Activated T-cell treated with anti-CD3 and anti-CD28 coated beads, Interleukin-2, amount 50 U/mL, for 48 hours (primary cell): ENCODE results near the gene NNMT.

Experiments
- DNase-seq, 2 experiments: peaks; one replicate each; pipeline ENCODE4 v3.0.0-alpha.2; 2020

NNMT gene

DNA sequence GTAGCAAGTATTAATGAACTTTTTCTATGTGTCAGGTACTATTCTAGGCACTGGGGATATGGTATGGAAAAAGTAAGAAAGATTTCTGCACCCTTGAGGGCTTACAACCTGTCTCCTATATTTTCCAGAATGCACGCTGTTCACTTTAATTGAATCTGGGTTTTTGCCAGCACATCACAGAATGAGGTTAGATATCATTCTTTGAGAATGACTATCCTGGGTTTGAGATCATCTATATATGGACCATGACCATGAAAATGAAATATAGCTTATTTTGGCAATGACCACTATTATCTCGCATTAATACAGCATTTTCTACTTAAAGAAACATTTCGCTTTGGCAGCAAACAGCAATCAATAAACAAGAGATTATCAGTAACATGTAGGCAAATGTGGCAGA is 57.2 kb downstream of the NNMT start:
- no peak for DNase-seq

DNA sequence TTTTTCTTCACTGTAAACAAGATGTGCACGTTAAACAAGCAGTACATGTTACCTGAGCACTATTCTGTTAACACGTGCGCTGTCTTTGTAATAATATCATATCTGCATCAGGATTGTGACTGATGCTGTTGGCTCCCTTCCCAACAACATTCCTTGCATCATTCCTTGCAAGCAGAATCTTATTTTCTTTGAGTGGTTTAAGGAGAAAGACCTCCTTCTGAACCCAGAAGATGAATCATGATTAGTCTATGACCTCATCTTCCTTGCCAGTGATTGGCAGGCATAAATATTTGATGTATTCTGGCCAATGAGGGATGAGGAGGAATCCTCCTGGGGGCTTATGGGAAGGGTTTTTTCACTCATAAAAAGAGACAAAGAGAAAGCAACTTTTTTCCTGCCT is 57.9 kb downstream of the NNMT start:
- DNase-seq, result no peak

DNA sequence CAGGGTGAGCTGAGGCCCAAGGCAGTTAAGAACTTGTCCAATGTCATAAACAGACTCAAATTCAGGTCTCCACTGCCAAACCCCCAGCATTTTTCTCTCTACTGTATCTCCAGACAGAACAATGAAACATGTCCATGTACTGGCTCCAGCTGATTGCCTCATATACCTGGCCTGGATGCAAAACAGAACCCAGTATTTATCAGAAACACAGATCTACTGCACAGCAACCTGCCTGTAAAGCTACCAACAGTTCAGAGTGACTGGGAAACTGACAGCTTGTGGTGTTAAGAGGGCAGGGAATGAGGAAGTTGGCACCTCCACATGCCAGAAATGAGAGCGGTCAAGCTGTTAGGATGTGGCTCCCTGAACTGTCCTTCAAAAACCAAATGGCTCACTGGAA is 62.5 kb downstream of the NNMT start:
- DNase-seq, result no peak

DNA sequence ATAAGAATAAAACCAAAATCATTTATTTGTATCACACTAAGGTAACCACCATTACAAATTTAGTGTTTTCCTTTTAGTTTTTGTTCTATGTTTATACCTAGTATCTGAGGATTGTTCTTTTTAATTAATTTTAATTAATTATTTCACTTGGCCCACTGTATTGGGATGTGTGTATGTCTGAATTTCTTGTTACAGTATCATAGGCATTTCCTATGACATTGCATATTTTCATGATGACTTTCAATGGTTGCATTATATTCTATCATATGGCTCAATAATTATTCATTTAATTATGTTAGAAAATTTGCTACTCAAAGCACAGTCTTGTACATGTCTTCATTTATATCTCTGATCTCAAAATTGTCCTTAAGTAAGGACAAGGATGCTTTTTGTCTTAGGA is 63.1 kb downstream of the NNMT start:
- DNase-seq, result no peak

DNA sequence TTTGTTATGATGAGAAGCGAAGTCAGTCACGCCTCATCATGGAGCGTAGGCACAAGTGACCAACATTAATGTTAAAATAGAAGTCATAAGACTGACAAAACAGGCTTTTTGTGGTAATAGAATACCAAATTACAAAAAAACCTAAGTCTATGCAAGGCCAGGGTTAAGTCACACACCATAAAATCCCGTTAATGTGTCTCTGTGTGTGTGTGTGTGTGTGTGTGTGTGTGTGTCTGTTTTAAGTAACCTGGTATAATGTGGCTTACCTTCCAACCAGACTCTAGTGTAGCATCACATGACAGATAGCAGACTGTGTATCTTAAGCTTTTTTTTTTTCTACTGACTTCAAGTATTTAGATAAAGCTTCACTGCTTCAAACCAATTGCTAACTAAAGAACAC is 66.1 kb downstream of the NNMT start:
- no peak for DNase-seq

DNA sequence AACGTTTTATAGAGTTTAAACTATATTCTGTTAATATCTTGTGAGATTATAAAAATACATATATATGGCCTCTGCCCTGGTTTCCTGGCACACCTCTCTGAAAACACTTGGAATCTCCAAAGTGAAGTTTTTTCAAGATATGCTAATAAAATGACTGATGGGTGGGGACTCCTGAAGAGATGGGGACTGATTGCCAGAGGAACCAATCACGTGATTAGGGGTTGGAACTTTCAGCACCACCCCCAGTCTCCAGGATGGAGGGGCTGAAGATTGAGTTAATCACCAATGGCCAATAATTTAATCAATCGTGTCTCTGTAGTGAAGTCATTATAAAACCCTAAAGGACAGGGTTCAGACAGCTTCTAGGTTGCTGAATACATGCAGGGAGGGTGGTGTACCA is 66.8 kb downstream of the NNMT start:
- DNase-seq, result no peak
